Activated CD8-positive, alpha-beta T cell treated with anti-CD3 and anti-CD28 coated beads for 36 hours (primary cell): ENCODE results near the gene AMOTL2. TPM values are rescaled to one million over a fixed set of nuclear protein-coding genes. Genes with fewer than 3 reads are reported as not detected.

Experiments used
- ATAC-seq: fragments of 200-7000 bp; cut with Tn5 transposase; one replicate; pipeline ENCODE4 v1.10.0; 2021; ENCODE audit warnings: mild to moderate bottlenecking, moderate library complexity
- CTCF ChIA-PET: fragments of 350-600 bp; sonication (Branson Sonifier 250); formaldehyde crosslinking; loops from one replicate; lab custom pipeline; 2021; ENCODE audit warnings: antibody characterized with exemption; lab: Charles Lee
- POLR2A ChIA-PET: fragments of 350-600 bp; sonication (Branson Sonifier 250); formaldehyde crosslinking; loops from one replicate; lab custom pipeline; 2021; ENCODE audit warnings: antibody characterized with exemption; lab: Charles Lee
- DNase-seq: peaks from one replicate; pipeline ENCODE4 v3.0.0-alpha.2; 2020
- H3K27ac Mint-ChIP-seq: one replicate; pipeline ENCODE4 v1.8.0; 2021; ENCODE audit warnings: mild to moderate bottlenecking, mixed read lengths
- H3K27me3 Mint-ChIP-seq: one replicate; pipeline ENCODE4 v1.8.0; 2021; ENCODE audit warnings: mixed read lengths
- H3K36me3 Mint-ChIP-seq: one replicate; pipeline ENCODE4 v1.8.0; 2021; ENCODE audit warnings: low read depth, mixed read lengths
- H3K4me1 Mint-ChIP-seq: one replicate; pipeline ENCODE4 v1.8.0; 2021; ENCODE audit warnings: low read depth, mixed read lengths
- H3K4me3 Mint-ChIP-seq: one replicate; pipeline ENCODE4 v1.8.0; 2021; ENCODE audit warnings: mild to moderate bottlenecking, moderate library complexity, mixed read lengths
- H3K9me3 Mint-ChIP-seq: one replicate; pipeline ENCODE4 v1.8.0; 2021; ENCODE audit warnings: mixed read lengths
- CTCF ChIP-seq: fragments of 200-600 bp; IDR thresholded peaks from one replicate; pipeline ENCODE4 v1.8.0; 2022; ENCODE audit warnings: antibody characterized with exemption, mild to moderate bottlenecking
- intact Hi-C: fragments of 100-400 bp; cut with micrococcal nuclease; formaldehyde crosslinking; loops from one replicate; pipeline ENCODE4 v1.10.0; 2022
- total RNA-seq, 2 experiments: library from RNA; stranded (reverse); gene quantifications; one replicate each; pipeline ENCODE4 v1.2.3, GENCODE V29; 2021

AMOTL2 gene
- total RNA-seq, 2 experiments from 2014 or later = not detected

GRCh38 chr3:134366928-134367811 is 7.1 kb downstream of the AMOTL2 start:
- H3K27ac Mint-ChIP-seq = no peak overlapping the region
- no peak for ATAC-seq
- no peaks in the 10 kb centered on the region for H3K36me3 Mint-ChIP-seq
- peaks cover 21% of the 10 kb centered on the region for H3K4me1 Mint-ChIP-seq
- no peak overlapping the region for H3K4me3 Mint-ChIP-seq
- no peak for TF ChIP-seq CTCF
- H3K9me3 Mint-ChIP-seq = no peaks in the 10 kb centered on the region
- intact Hi-C loops = no loop called here
- no peak for DNase-seq
- peaks cover 9% of the 10 kb centered on the region for H3K27me3 Mint-ChIP-seq
- POLR2A ChIA-PET = no interaction called here
- CTCF ChIA-PET = interaction anchor here (1.0 to 1.9 kb wide), 2 partner anchors 58 to 155 kb away, joined by 3 to 5 read pairs; no protein-coding TSS in a partner anchor

- peaks cover 21% of the 10 kb centered on the region for H3K4me1 Mint-ChIP-seq
- intact Hi-C loops = no loop called here
- no peak overlapping the region for H3K27ac Mint-ChIP-seq
- H3K27me3 Mint-ChIP-seq = peaks cover 6% of the 10 kb centered on the region
- no peaks in the 10 kb centered on the region for H3K9me3 Mint-ChIP-seq
- TF ChIP-seq CTCF = no peak
- POLR2A ChIA-PET = no interaction called here
- CTCF ChIA-PET = interaction anchor here (1.9 to 2.8 kb wide), 2 partner anchors 11 to 154 kb away, joined by 5 to 12 read pairs; no protein-coding TSS in a partner anchor
- H3K36me3 Mint-ChIP-seq = no peaks in the 10 kb centered on the region
- no peak for DNase-seq
- no peak overlapping the region for H3K4me3 Mint-ChIP-seq
- no peak for ATAC-seq
These were observed 7.9 kb downstream of the AMOTL2 start for GRCh38 chr3:134366221-134366927.

- POLR2A ChIA-PET = no interaction called here
- no peak for TF ChIP-seq CTCF
- H3K27ac Mint-ChIP-seq = no peak overlapping the region
- ATAC-seq (no peak), DNase-seq (no peak)
- peaks cover 6% of the 10 kb centered on the region for H3K27me3 Mint-ChIP-seq
- H3K36me3 Mint-ChIP-seq = no peaks in the 10 kb centered on the region
- H3K4me3 Mint-ChIP-seq = no peak overlapping the region
- CTCF ChIA-PET = interaction anchor here (1.9 to 2.8 kb wide), 2 partner anchors 10 to 154 kb away, joined by 5 to 12 read pairs; no protein-coding TSS in a partner anchor
- no peaks in the 10 kb centered on the region for H3K9me3 Mint-ChIP-seq
- intact Hi-C loops = no loop called here
- peaks cover 21% of the 10 kb centered on the region for H3K4me1 Mint-ChIP-seq
These were observed 8.5 kb downstream of the AMOTL2 start for GRCh38 chr3:134365766-134366065.

- H3K27me3 Mint-ChIP-seq = peaks cover 6% of the 10 kb centered on the region
- H3K4me1 Mint-ChIP-seq = peaks cover 21% of the 10 kb centered on the region
- POLR2A ChIA-PET = no interaction called here
- no peaks in the 10 kb centered on the region for H3K36me3 Mint-ChIP-seq
- CTCF ChIA-PET = interaction anchor here (0.9 to 2.8 kb wide), 4 partner anchors 10 to 152 kb away, joined by 3 to 12 read pairs (median 3); no protein-coding TSS in a partner anchor
- no peak for DNase-seq
- H3K27ac Mint-ChIP-seq = no peak overlapping the region
- H3K9me3 Mint-ChIP-seq = no peaks in the 10 kb centered on the region
- no peak for TF ChIP-seq CTCF
- no peak overlapping the region for H3K4me3 Mint-ChIP-seq
- intact Hi-C loops = no loop called here
- ATAC-seq = no peak
These were observed 9.1 kb downstream of the AMOTL2 start for GRCh38 chr3:134364936-134365765.
